Left ventricle myocardium inferior (tissue), 1 donor: Measurements from ENCODE around the gene PHACTR3. TPM values are rescaled to one million over a fixed set of nuclear protein-coding genes. Genes with fewer than 3 reads are reported as not detected.

Experiments used
- DNase-seq: peaks from one replicate; pipeline ENCODE4 v3.0.0-alpha.2; 2020
- H3K27ac ChIP-seq: fragments of 200-600 bp; replicated peaks from 2 replicates; pipeline ENCODE4 v1.8.0; 2021
- H3K27me3 ChIP-seq: fragments of 200-600 bp; 2 replicates; pipeline ENCODE4 v1.8.0; 2021; ENCODE audit warnings: low read depth
- H3K36me3 ChIP-seq: fragments of 200-600 bp; 2 replicates; pipeline ENCODE4 v1.8.0; 2021
- H3K4me1 ChIP-seq: fragments of 200-600 bp; 2 replicates; pipeline ENCODE4 v1.8.0; 2021
- H3K4me3 ChIP-seq: fragments of 200-600 bp; 2 replicates; pipeline ENCODE4 v1.8.0; 2021; ENCODE audit warnings: mild to moderate bottlenecking, moderate library complexity
- H3K9me3 ChIP-seq: fragments of 200-600 bp; replicated peaks from 2 replicates; pipeline ENCODE4 v1.8.0; 2021
- CTCF ChIP-seq: fragments of 200-600 bp; IDR thresholded peaks from 2 replicates; pipeline ENCODE4 v1.8.0; 2021; ENCODE audit warnings: antibody characterized with exemption, mild to moderate bottlenecking, borderline replicate concordance
- intact Hi-C: fragments of 100-400 bp; cut with micrococcal nuclease; formaldehyde crosslinking; loops from one replicate; pipeline ENCODE4 v1.11.0; 2022
- total RNA-seq: library from RNA; stranded (reverse); fragmentation: NEBNext Ultra II Directional; extraction: Animal tissue kit (Norgen Biotek cat#: 25700); gene quantifications from one replicate; pipeline ENCODE4 v1.2.1, GENCODE V29; 2021
- donor health status: DM: no; HTN: yes; CAD: no; lungs with severe emphysema.

The PHACTR3 gene
- total RNA-seq, 1 donor from 2014 or later: 4.3 TPM

GRCh38 chr20:59656417-59656816, 52.1 kb downstream of the PHACTR3 start:
- no peaks in the 10 kb centered on the region for H3K36me3 ChIP-seq
- no peak overlapping the region for H3K27ac ChIP-seq
- intact Hi-C loops: no loop called here
- TF ChIP-seq CTCF: no peak
- peaks cover 45% of the 10 kb centered on the region for H3K9me3 ChIP-seq
- no peaks in the 10 kb centered on the region for H3K4me1 ChIP-seq
- H3K27me3 ChIP-seq: peaks cover 1% of the 10 kb centered on the region
- H3K4me3 ChIP-seq: no peak overlapping the region
- DNase-seq: no peak

- DNase-seq: no peak
- TF ChIP-seq CTCF: no peak
- no peak overlapping the region for H3K4me3 ChIP-seq
- H3K36me3 ChIP-seq: no peaks in the 10 kb centered on the region
- H3K27me3 ChIP-seq: peaks cover 12% of the 10 kb centered on the region
- no peak overlapping the region for H3K27ac ChIP-seq
- intact Hi-C loops: no loop called here
- peaks cover 45% of the 10 kb centered on the region for H3K9me3 ChIP-seq
- no peaks in the 10 kb centered on the region for H3K4me1 ChIP-seq
These were observed 53.2 kb downstream of the PHACTR3 start for GRCh38 chr20:59657459-59658046.

- no peaks in the 10 kb centered on the region for H3K4me1 ChIP-seq
- no peak overlapping the region for H3K4me3 ChIP-seq
- peaks cover 14% of the 10 kb centered on the region for H3K27me3 ChIP-seq
- DNase-seq: no peak
- H3K36me3 ChIP-seq: no peaks in the 10 kb centered on the region
- H3K9me3 ChIP-seq: peaks cover 42% of the 10 kb centered on the region
- TF ChIP-seq CTCF: no peak
- H3K27ac ChIP-seq: no peak overlapping the region
- intact Hi-C loops: no loop called here
These were observed 56.1 kb downstream of the PHACTR3 start for GRCh38 chr20:59660471-59660870.

- Histone ChIP-seq H3K36me3 (no peaks in the 10 kb centered on the region), H3K27me3 (peaks cover 21% of the 10 kb centered on the region), H3K27ac (no peak overlapping the region), H3K9me3 (peaks cover 35% of the 10 kb centered on the region), H3K4me3 (no peak overlapping the region), H3K4me1 (no peaks in the 10 kb centered on the region)
- intact Hi-C loops: no loop called here
- TF ChIP-seq CTCF: no peak
- no peak for DNase-seq
These were observed 56.8 kb downstream of the PHACTR3 start for GRCh38 chr20:59661153-59661552.

- Histone ChIP-seq H3K27ac (no peak overlapping the region), H3K4me1 (no peaks in the 10 kb centered on the region), H3K9me3 (peaks cover 31% of the 10 kb centered on the region), H3K4me3 (no peak overlapping the region), H3K27me3 (peaks cover 22% of the 10 kb centered on the region), H3K36me3 (no peaks in the 10 kb centered on the region)
- no peak for TF ChIP-seq CTCF
- intact Hi-C loops: no loop called here
- DNase-seq: no peak
These were observed 57.3 kb downstream of the PHACTR3 start for GRCh38 chr20:59661621-59662020.
